A673 (cell line): Measurements from ENCODE around the gene PEX7. TPM values are rescaled to one million over a fixed set of nuclear protein-coding genes. Genes with fewer than 3 reads are reported as not detected.

Experiments used
- BruUV-seq: library from RNA; stranded (reverse); fragments of 400-500 nt; replicated peaks from 2 replicates; lab custom pipeline; 2021; lab: Mats Ljungman, UMichigan
- CTCF ChIA-PET: fragments of 300-600 bp; sonication (Branson Sonifier 250); formaldehyde crosslinking; loops from one replicate; lab custom pipeline; 2022; ENCODE audit warnings: antibody characterized with exemption; lab: Charles Lee
- POLR2A ChIA-PET: fragments of 300-600 bp; sonication (Branson Sonifier 250); formaldehyde crosslinking; loops from one replicate; lab custom pipeline; 2022; ENCODE audit warnings: antibody characterized with exemption; ENCODE audit not compliant: low non-redundant PET; lab: Charles Lee
- DNase-seq: peaks from one replicate; pipeline ENCODE4 v3.0.0-alpha.2; 2015; ENCODE audit warnings: low spot score
- H3K27ac ChIP-seq: fragments of 200-600 bp; sonication (generic); 2 replicates; pipeline ENCODE4 v1.5.1; 2016; ENCODE audit warnings: mixed run types, low read depth, mild to moderate bottlenecking, mixed read lengths, antibody characterized with exemption, low read length; ENCODE audit not compliant: poor library complexity, severe bottlenecking
- H3K27me3 ChIP-seq: fragments of 200-600 bp; sonication (generic); replicated peaks from 2 replicates; pipeline ENCODE4 v1.6.1; 2017; ENCODE audit warnings: mixed run types, low read depth, mild to moderate bottlenecking, mixed read lengths, antibody characterized with exemption, low read length; ENCODE audit not compliant: insufficient read depth, poor library complexity
- H3K36me3 ChIP-seq: fragments of 200-600 bp; sonication (generic); 2 replicates; pipeline ENCODE4 v1.6.1; 2016; ENCODE audit warnings: mixed run types, mild to moderate bottlenecking, mixed read lengths, antibody characterized with exemption, low read length; ENCODE audit not compliant: insufficient read depth, poor library complexity, severe bottlenecking
- H3K4me1 ChIP-seq: fragments of 200-600 bp; sonication (generic); 2 replicates; pipeline ENCODE4 v1.6.1; 2017; ENCODE audit warnings: mixed run types, mild to moderate bottlenecking, mixed read lengths, antibody characterized with exemption, low read length; ENCODE audit not compliant: insufficient read depth, poor library complexity, severe bottlenecking
- H3K4me3 ChIP-seq: fragments of 200-600 bp; sonication (generic); 2 replicates; pipeline ENCODE4 v1.5.1; 2016; ENCODE audit warnings: low read depth, mixed run types, mild to moderate bottlenecking, mixed read lengths, low read length; ENCODE audit not compliant: poor library complexity, severe bottlenecking
- H3K9me3 ChIP-seq: fragments of 200-600 bp; sonication (generic); 2 replicates; pipeline ENCODE4 v1.6.1; 2016; ENCODE audit warnings: mixed run types, low read depth, mild to moderate bottlenecking, mixed read lengths, antibody characterized with exemption, low read length; ENCODE audit not compliant: poor library complexity, severe bottlenecking
- EZH2 ChIP-seq: fragments of 200-600 bp; sonication (generic); IDR thresholded peaks from 2 replicates; pipeline ENCODE4 v1.6.1; 2017; ENCODE audit warnings: borderline replicate concordance, low read depth, mild to moderate bottlenecking, mixed read lengths, antibody characterized with exemption, low read length; ENCODE audit not compliant: poor library complexity, severe bottlenecking
- intact Hi-C: fragments of 100-400 bp; cut with micrococcal nuclease; formaldehyde crosslinking; loops from one replicate; pipeline ENCODE4 v1.10.0; 2022; ENCODE audit not compliant: unreplicated experiment
- total RNA-seq: library from RNA; stranded (reverse); gene quantifications from 2 replicates; pipeline ENCODE4 v1.2.3, GENCODE V29; 2021
- TF ChIP-seq, protein P1 (sequence below): fragments of 300-800, 200-600 bp; sonication (generic); conservative IDR thresholded peaks from 2 replicates; pipeline ENCODE4 v1.5.1; 2017; ENCODE audit warnings: low read depth, mild to moderate bottlenecking, antibody characterized with exemption, low read length, moderate library complexity, mixed read lengths

Gene PEX7
- total RNA-seq, 1 experiment from 2014 or later = 6.2 TPM

DNA sequence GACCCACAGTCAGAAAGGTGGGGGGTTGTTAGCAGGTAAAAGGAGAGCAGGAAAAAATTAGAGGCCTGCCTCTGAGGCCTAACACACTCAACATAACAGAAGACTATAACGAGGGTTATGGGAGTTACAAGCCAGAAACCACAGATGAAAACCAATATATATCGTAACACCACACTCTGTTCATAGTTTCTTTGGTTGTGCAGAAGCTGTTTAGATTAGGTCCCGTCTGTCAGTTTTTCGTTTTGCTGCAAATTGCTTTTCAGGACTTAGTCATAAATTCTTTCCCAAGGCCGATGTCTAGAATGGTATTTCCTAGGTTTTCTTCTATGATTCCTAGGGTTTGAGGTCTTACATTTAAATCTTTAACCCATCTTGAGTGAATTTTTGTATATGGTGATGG, 26.4 kb upstream of the PEX7 start:
- CTCF ChIA-PET = no interaction called here
- intact Hi-C loops = loop anchor here (10.0 kb wide), 1 partner anchor 511 kb away; the partner anchor contains the start of gene BCLAF1
- POLR2A ChIA-PET = no interaction called here
- no peak overlapping the region for H3K27ac ChIP-seq
- no peak for DNase-seq
- no peak for TF ChIP-seq EZH2
- TF ChIP-seq, protein P1, sequence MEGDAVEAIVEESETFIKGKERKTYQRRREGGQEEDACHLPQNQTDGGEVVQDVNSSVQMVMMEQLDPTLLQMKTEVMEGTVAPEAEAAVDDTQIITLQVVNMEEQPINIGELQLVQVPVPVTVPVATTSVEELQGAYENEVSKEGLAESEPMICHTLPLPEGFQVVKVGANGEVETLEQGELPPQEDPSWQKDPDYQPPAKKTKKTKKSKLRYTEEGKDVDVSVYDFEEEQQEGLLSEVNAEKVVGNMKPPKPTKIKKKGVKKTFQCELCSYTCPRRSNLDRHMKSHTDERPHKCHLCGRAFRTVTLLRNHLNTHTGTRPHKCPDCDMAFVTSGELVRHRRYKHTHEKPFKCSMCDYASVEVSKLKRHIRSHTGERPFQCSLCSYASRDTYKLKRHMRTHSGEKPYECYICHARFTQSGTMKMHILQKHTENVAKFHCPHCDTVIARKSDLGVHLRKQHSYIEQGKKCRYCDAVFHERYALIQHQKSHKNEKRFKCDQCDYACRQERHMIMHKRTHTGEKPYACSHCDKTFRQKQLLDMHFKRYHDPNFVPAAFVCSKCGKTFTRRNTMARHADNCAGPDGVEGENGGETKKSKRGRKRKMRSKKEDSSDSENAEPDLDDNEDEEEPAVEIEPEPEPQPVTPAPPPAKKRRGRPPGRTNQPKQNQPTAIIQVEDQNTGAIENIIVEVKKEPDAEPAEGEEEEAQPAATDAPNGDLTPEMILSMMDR = no peak
- H3K4me3 ChIP-seq = no peak overlapping the region
- H3K36me3 ChIP-seq = no peaks in the 10 kb centered on the region
- no TSS peak for BruUV-seq
- no peaks in the 10 kb centered on the region for H3K9me3 ChIP-seq
- no peaks in the 10 kb centered on the region for H3K27me3 ChIP-seq
- peaks cover 3% of the 10 kb centered on the region for H3K4me1 ChIP-seq

DNA sequence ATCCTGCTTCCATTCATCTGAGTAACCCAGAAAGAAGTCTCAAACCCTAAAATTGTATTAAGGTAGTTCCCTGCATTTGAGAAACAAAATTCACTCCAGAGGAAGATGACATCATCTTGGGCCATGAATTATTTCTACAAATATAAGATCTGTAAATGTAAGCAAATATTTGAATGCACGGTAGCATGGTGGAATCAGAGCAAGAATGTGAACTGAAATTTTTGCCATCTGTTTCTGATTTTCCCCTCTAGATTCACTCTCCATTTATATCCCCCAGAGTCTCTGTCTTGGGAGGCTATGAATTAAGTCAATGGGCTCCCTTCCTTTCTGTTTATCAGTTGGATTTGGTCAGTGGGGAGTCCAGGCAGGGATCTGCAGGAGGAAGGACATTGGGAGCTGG, 24.3 kb upstream of the PEX7 start:
- Histone ChIP-seq H3K9me3 (no peaks in the 10 kb centered on the region), H3K4me1 (peaks cover 3% of the 10 kb centered on the region), H3K27me3 (no peaks in the 10 kb centered on the region), H3K36me3 (no peaks in the 10 kb centered on the region), H3K4me3 (no peak overlapping the region), H3K27ac (no peak overlapping the region)
- no peak for DNase-seq
- POLR2A ChIA-PET = no interaction called here
- CTCF ChIA-PET = no interaction called here
- TF ChIP-seq, protein P1 = no peak
- no peak for TF ChIP-seq EZH2
- intact Hi-C loops = loop anchor here (10.0 kb wide), 1 partner anchor 513 kb away; the partner anchor contains the start of gene BCLAF1
- BruUV-seq = no TSS peak

DNA sequence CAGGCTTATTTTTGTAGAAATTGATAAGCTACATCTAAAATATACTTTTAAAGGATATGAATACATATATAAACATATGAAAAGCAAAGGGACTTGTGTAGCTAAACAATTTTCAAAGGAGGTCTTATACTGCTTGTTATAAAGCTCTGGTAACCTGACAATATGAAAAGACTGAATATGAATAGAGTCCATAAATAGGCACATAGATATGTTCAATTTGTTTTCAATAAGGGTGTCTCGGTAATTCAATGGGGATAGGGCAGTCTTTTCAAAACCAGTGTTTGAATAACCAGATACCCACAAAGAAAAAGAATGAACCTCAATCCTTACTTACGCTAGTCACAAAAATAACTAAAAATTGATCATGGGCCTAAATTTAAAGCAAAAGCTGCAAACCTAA, 20.8 kb upstream of the PEX7 start:
- ChIA-PET POLR2A (no interaction called here), CTCF (no interaction called here)
- Histone ChIP-seq H3K27me3 (no peaks in the 10 kb centered on the region), H3K4me1 (no peaks in the 10 kb centered on the region), H3K4me3 (no peak overlapping the region), H3K27ac (no peak overlapping the region), H3K36me3 (no peaks in the 10 kb centered on the region), H3K9me3 (no peaks in the 10 kb centered on the region)
- no peak for TF ChIP-seq EZH2
- TF ChIP-seq, protein P1 = no peak
- intact Hi-C loops = no loop called here
- no TSS peak for BruUV-seq
- no peak for DNase-seq
